ENCODE measurements around the gene TMEM174.

DNA sequence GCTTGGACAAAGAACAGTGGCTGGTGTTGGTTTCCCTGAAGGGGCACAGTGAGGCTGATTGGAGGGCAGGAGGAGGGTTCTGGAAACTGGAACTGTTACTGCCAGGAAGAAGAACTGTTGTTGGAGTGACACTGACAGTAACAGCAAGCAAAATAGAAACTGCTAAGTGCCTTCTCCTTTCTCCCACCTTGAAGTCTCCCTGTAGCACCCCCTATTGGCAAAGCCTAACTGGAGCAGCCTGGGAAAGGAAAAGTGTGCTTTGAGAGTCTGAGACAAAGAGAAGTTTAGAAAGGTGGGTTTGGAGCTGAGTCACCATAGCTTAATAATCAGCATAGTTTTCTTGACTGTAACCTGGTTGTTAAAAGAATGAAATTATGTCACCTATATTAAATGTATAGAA, 2.5 kb upstream of the TMEM174 start:
- TF ChIP-seq YY1 (IDR thresholded peaks at IDR 0.05; ENCODE audit: insufficient read depth, insufficient read length) (no peak), SUZ12 (IDR thresholded peaks at IDR 0.05; ENCODE audit: extremely low read depth, insufficient read depth, insufficient read length) (no peak)
